Kidney epithelial cell (primary cell): Measurements from ENCODE around the gene PKD1L1. TPM values are rescaled to one million over a fixed set of nuclear protein-coding genes. Genes with fewer than 3 reads are reported as not detected.

Source experiments
- DNase-seq: peaks from one replicate; pipeline ENCODE4 v3.0.0-alpha.2; 2010; ENCODE audit warnings: low read depth
- H3K27me3 ChIP-seq: 2 replicates; pipeline ENCODE4 v1.6.0; 2011; ENCODE audit warnings: low read length; ENCODE audit not compliant: control insufficient read depth, insufficient read depth
- H3K36me3 ChIP-seq: 2 replicates; pipeline ENCODE4 v1.5.1; 2011; ENCODE audit warnings: low read length; ENCODE audit not compliant: control insufficient read depth, insufficient read depth
- H3K4me3 ChIP-seq: 2 replicates; pipeline ENCODE4 v1.5.1; 2011; ENCODE audit warnings: low read depth, mild to moderate bottlenecking, control low read depth, low read length
- total RNA-seq: library from RNA; depleted of rRNA; stranded (reverse); fragments of >200 nt; gene quantifications from 2 replicates; pipeline ENCODE4 v1.2.3, GENCODE V29; 2015
- TF ChIP-seq, protein P1 (sequence below): IDR thresholded peaks from 2 replicates; pipeline ENCODE4 v1.5.1; 2011; ENCODE audit warnings: mild to moderate bottlenecking, moderate library complexity, low read length, control low read depth, inconsistent platforms; ENCODE audit not compliant: insufficient read depth, poor library complexity, severe bottlenecking

PKD1L1 gene
- total RNA-seq, 1 donor from 2014 or later: 0.08 TPM

- H3K27me3 ChIP-seq: no peaks in the 10 kb centered on the region
- TF ChIP-seq, protein P1, sequence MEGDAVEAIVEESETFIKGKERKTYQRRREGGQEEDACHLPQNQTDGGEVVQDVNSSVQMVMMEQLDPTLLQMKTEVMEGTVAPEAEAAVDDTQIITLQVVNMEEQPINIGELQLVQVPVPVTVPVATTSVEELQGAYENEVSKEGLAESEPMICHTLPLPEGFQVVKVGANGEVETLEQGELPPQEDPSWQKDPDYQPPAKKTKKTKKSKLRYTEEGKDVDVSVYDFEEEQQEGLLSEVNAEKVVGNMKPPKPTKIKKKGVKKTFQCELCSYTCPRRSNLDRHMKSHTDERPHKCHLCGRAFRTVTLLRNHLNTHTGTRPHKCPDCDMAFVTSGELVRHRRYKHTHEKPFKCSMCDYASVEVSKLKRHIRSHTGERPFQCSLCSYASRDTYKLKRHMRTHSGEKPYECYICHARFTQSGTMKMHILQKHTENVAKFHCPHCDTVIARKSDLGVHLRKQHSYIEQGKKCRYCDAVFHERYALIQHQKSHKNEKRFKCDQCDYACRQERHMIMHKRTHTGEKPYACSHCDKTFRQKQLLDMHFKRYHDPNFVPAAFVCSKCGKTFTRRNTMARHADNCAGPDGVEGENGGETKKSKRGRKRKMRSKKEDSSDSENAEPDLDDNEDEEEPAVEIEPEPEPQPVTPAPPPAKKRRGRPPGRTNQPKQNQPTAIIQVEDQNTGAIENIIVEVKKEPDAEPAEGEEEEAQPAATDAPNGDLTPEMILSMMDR: no peak
- H3K4me3 ChIP-seq: no peak overlapping the region
- no peak for DNase-seq
- H3K36me3 ChIP-seq: no peaks in the 10 kb centered on the region
Observed at GRCh38 chr7:47936323-47936722, 11.9 kb downstream of the PKD1L1 start.

- Histone ChIP-seq H3K36me3 (no peaks in the 10 kb centered on the region), H3K4me3 (no peak overlapping the region), H3K27me3 (no peaks in the 10 kb centered on the region)
- no peak for DNase-seq
- TF ChIP-seq, protein P1: no peak
Observed at GRCh38 chr7:47935336-47935735, 12.9 kb downstream of the PKD1L1 start.

DNA sequence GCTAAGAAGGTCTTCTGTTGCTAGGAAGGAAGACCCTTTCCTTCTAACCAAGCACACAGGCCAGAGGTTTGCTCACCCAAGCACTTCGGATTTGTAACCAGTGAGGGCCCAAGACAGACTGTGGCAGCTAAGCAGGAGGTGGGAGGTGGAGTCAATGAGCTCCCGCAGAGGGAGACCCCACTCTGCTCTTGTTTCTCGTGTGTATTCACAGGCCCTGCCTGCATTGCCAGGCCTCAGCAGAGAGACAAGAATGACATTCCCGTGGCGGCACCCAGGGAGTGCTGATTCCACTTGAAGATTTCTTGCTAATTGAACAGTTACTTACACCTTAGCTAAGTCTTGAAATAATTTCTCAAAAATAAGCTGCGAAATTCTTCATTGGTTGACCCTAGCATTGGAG, 13.4 kb downstream of the PKD1L1 start:
- TF ChIP-seq, protein P1: no peak
- Histone ChIP-seq H3K4me3 (no peak overlapping the region), H3K36me3 (no peaks in the 10 kb centered on the region), H3K27me3 (no peaks in the 10 kb centered on the region)
- no peak for DNase-seq

- no peaks in the 10 kb centered on the region for H3K27me3 ChIP-seq
Observed at GRCh38 chr7:47933215-47933614, 15.1 kb downstream of the PKD1L1 start.

DNA sequence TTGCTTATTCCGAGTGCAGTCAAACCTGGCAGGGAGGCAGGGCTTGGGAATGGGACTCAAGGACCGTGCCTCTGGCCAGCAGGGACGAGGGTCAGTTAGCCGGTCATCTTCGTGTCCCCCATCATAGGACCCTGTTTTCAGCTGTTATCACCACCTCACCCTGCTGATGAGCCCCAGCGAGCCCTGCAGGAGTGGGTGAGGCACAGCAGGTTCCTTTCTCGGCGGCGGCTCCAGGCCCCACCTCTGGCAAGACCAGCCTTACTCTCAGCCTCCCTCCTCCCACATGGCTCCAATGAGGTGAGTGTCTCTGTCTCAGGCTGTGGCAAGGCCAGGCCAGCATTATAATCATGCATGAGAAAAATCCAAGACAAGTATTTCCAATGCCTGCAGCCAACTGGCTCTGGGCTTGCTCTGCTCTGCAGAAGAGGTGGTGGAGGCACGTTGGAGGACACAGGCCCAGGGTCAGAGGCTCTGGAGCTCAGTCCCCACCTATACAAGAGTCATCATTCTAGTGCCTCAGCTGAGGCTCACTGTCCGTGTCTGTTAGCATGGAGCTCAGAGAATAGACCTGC, 15.7 kb downstream of the PKD1L1 start:
- Histone ChIP-seq H3K4me3 (no peak overlapping the region), H3K27me3 (no peaks in the 10 kb centered on the region), H3K36me3 (no peaks in the 10 kb centered on the region)
- DNase-seq: no peak
- TF ChIP-seq, protein P1: no peak

More at GRCh38 chr7:47933215-47933614, 15.1 kb downstream of the PKD1L1 start:
- Histone ChIP-seq H3K4me3 (no peak overlapping the region), H3K36me3 (no peaks in the 10 kb centered on the region)
- no peak for DNase-seq
- TF ChIP-seq, protein P1: no peak

GRCh38 chr7:47932016-47932415, 16.2 kb downstream of the PKD1L1 start:
- no peak for DNase-seq
- TF ChIP-seq, protein P1: no peak
- no peaks in the 10 kb centered on the region for H3K36me3 ChIP-seq

More at GRCh38 chr7:47932016-47932415, 16.2 kb downstream of the PKD1L1 start:
- no peaks in the 10 kb centered on the region for H3K27me3 ChIP-seq
- H3K4me3 ChIP-seq: no peak overlapping the region
